ENCODE results near the gene CSK. TPM values are rescaled to one million over a fixed set of nuclear protein-coding genes. Genes with fewer than 3 reads are reported as not detected.

Gene CSK
- total and polyA plus RNA-seq, 2 of the 8 experiments (the other 6 are each of a cell fraction or from before 2014, with no cell fraction given), result 13.7 to 50.2 TPM

DNA sequence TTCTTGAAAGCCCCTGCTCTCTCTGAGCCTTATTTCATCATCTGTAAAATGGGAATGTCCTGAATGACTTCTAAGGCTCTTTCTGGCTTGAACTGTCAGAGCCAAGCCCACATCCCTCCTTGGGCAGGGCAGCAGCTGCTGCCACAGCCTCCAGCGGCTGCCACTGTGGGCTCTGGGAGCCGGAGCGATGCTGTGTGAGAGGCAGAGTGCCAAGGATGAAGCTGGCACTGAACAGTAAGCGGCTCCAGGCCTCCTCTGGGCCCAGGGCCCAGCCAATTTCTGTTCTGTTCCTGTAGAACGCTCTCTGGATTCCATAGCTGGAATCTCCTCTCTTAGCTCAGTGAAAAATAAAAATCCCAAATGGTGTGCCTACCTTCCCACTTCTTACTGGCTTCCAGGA is 49.0 kb downstream of the CSK start (continued):
- TF ChIP-seq ASH2L (IDR thresholded peaks at IDR 0.05; ENCODE audit: low read length) (no peak), BRCA1 (IDR thresholded peaks at IDR 0.05; ENCODE audit: low read depth, low read length) (no peak), POLR2AphosphoS5 (IDR thresholded peaks at IDR 0.05; ENCODE audit: low read depth, low read length) (no peak), EZH2 (IDR thresholded peaks at IDR 0.05; ENCODE audit: low read depth, low read length, severe bottlenecking) (no peak)
